ENCODE measurements around the gene DCAF12. TPM values are rescaled to one million over a fixed set of nuclear protein-coding genes. Genes with fewer than 3 reads are reported as not detected.
A peak's percentile ranks its signal among the peaks of the same experiment; 100 is the strongest.

DCAF12 gene
- total RNA-seq, 1 donor from 2014 or later: 39.9 TPM

DNA sequence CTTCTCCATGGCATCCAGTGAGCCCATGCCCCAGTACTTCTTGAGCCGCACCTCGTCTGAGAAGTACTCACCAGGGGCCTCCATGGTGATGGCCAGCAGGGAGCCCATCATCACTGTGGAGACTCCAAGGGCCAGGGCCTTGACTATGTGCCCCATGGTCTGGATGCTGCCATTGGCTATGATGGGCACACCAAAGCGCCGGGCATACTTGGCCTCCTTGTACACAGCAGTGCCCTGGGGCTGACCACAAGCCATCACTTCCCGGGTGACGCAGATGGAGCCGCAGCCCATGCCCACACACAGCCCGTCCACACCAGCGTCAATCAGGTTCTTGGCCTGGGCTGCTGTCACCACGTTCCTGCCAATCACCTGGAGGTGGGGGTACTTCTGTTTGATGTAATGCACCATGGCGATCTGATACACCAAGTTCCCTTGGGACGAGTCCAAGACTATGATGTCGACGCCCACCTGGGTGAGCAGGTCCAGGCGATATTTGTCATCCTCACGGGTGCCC is 7.0 kb upstream of the DCAF12 start:
- H3K4me3 ChIP-seq (ENCODE audit: low read depth, low read length): no peak overlapping the region
- no peaks in the 10 kb centered on the region for H3K27me3 ChIP-seq (ENCODE audit: control insufficient read depth, insufficient read depth, low read length)
- DNase-seq (ENCODE audit: low read depth): no peak
- TF ChIP-seq CTCF (IDR thresholded peaks at IDR 0.05; ENCODE audit: insufficient read depth, low read length, poor library complexity, severe bottlenecking): no peak
- no peaks in the 10 kb centered on the region for H3K36me3 ChIP-seq (ENCODE audit: control insufficient read depth, insufficient read depth, low read length)

GRCh38 chr9:34131571-34131970 is 5.1 kb upstream of the DCAF12 start:
- no peak for DNase-seq (ENCODE audit: low read depth)
- no peak overlapping the region for H3K4me3 ChIP-seq (ENCODE audit: low read depth, low read length)
- no peak for TF ChIP-seq CTCF (IDR thresholded peaks at IDR 0.05; ENCODE audit: insufficient read depth, low read length, poor library complexity, severe bottlenecking)
- no peaks in the 10 kb centered on the region for H3K36me3 ChIP-seq (ENCODE audit: control insufficient read depth, insufficient read depth, low read length)
- no peaks in the 10 kb centered on the region for H3K27me3 ChIP-seq (ENCODE audit: control insufficient read depth, insufficient read depth, low read length)

DNA sequence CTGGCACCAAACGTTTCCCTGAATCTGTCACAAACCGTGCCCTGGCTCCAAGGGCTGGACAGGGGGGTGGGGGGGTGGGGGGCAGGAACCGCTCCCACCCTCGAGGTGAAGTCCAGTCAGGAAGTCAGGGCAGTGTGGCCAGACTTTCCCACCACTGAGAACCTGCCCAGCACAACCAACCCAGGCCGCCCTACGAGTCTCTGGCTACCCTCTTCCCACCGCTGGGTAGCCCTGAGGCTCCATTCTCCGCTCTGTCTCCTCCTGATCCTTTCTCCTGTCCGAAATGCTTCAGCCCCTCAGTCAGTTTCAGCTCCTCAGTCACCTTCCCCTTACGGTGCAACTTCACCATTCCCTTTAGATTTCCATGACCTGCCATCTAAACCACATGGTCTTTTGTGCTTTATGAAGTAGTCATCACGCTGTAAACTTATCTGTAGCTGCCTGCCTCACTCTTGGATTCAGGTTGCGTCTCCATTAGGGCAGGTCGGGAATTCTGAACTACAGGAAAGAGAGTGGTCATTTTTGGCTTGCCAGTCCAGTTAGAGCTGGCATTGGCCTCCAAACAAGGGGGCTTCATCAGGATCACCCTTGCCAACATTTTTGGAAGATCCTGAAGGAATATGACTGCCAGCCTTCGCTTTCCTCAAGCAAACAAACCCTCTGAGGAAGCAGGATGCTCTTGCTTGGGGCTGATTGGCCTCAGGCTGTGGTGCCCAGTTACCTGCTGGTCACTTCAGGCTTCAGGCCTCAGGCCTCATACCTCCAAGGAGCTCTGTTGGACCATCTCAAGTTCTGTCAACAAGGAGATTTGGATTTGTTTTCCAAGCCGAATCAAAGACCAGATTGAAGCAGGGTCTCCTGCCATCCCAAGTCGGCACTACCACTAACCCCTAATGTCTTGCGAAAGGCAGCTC is 794 bp upstream of the DCAF12 start:
- Histone ChIP-seq H3K36me3 (ENCODE audit: control insufficient read depth, insufficient read depth, low read length) (no peaks in the 10 kb centered on the region), H3K4me3 (ENCODE audit: low read depth, low read length) (peak overlapping the region; percentile 72), H3K27me3 (ENCODE audit: control insufficient read depth, insufficient read depth, low read length) (no peaks in the 10 kb centered on the region)
- no peak for DNase-seq (ENCODE audit: low read depth)
- TF ChIP-seq CTCF (IDR thresholded peaks at IDR 0.05; ENCODE audit: insufficient read depth, low read length, poor library complexity, severe bottlenecking): no peak

DNA sequence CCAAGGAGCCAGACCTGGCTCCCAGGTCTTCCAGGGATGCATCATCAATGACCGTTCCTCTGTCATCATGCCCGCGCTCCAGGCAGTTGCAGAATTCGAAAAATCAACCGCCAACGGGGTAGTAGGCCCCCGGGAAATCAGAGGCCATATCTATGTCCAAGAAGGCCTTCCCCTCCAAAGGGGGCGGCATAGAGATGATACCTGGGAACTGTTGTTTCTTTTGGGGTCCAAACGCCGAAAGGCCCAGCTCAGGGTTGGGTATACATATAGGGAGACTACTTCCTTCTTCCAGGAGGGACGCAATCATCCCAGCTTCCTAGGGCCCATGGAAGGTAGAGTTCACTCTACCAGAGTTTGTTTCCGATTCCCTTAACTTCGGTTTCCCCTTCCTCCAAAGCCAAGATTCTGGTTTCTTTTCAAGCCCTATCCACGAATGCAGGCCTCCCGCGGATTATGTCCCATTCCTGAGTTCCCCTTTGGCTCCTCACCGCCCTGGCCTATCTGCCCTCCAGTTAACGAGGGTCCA is 754 bp downstream of the DCAF12 start:
- no peaks in the 10 kb centered on the region for H3K27me3 ChIP-seq (ENCODE audit: control insufficient read depth, insufficient read depth, low read length)
- no peak for DNase-seq (ENCODE audit: low read depth)
- peak overlapping the region; percentile 72 for H3K4me3 ChIP-seq (ENCODE audit: low read depth, low read length)

DNA sequence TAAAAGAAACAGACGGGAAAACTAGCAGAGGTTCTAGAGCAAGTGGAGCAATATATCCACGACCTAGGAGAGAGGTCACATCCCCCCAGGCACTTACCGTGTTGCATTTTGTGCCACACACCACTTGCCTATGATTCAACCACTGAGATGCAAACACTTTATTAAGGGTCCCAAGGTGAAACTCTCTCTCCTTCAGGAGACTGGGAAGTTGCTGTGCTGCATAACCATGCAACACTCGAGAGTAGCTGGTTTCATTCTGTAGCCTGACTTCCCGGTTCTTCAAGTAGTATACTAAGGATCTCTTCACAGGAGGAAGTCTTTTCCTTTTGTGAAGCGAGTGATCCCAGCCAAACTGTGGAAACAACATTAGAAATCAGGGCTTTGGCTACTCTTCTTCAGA is 1.6 kb downstream of the DCAF12 start:
- peak overlapping the region; percentile 72 for H3K4me3 ChIP-seq (ENCODE audit: low read depth, low read length)
- TF ChIP-seq CTCF (IDR thresholded peaks at IDR 0.05; ENCODE audit: insufficient read depth, low read length, poor library complexity, severe bottlenecking): no peak
- no peaks in the 10 kb centered on the region for H3K36me3 ChIP-seq (ENCODE audit: control insufficient read depth, insufficient read depth, low read length)
- DNase-seq (ENCODE audit: low read depth): no peak
- H3K27me3 ChIP-seq (ENCODE audit: control insufficient read depth, insufficient read depth, low read length): no peaks in the 10 kb centered on the region

More for the DNA sequence above, 754 bp downstream of the DCAF12 start:
- TF ChIP-seq CTCF (IDR thresholded peaks at IDR 0.05; ENCODE audit: insufficient read depth, low read length, poor library complexity, severe bottlenecking): peak; percentile 27
- H3K36me3 ChIP-seq (ENCODE audit: control insufficient read depth, insufficient read depth, low read length): no peaks in the 10 kb centered on the region

All from kidney epithelial cell (primary cell).